ENCODE data around the gene DPH6.
"Not testable (repeated sequence)": the region's sequence is repeated elsewhere in the genome, so short reads cannot be mapped to it uniquely, and the experiment has no call there.

DPH6 gene

GRCh38 chr15:35443376-35443775, 102.6 kb downstream of the DPH6 start:
- no peaks in the 10 kb centered on the region for H3K27me3 ChIP-seq (ENCODE audit: control insufficient read depth, insufficient read depth, low read length)
- no peak overlapping the region for H3K27ac ChIP-seq (ENCODE audit: low read depth, low read length)
- peaks cover 2% of the 10 kb centered on the region for H3K4me1 ChIP-seq (ENCODE audit: control insufficient read depth, insufficient read depth, low read length)

GRCh38 chr15:35442742-35443141, 103.2 kb downstream of the DPH6 start:
- no peaks in the 10 kb centered on the region for H3K36me3 ChIP-seq (ENCODE audit: control insufficient read depth, insufficient read depth, low read length)
- H3K4me3 ChIP-seq (ENCODE audit: low read length) = no peak overlapping the region
- no peak overlapping the region for H3K9ac ChIP-seq (ENCODE audit: low read length)
- H3K27ac ChIP-seq (ENCODE audit: low read depth, low read length) = no peak overlapping the region
- H3K27me3 ChIP-seq (ENCODE audit: control insufficient read depth, insufficient read depth, low read length) = no peaks in the 10 kb centered on the region
- H3K4me1 ChIP-seq (ENCODE audit: control insufficient read depth, insufficient read depth, low read length) = peaks cover 2% of the 10 kb centered on the region

More at GRCh38 chr15:35443376-35443775, 102.6 kb downstream of the DPH6 start:
- Histone ChIP-seq H3K36me3 (ENCODE audit: control insufficient read depth, insufficient read depth, low read length) (no peaks in the 10 kb centered on the region), H3K4me3 (ENCODE audit: low read length) (no peak overlapping the region), H3K9ac (ENCODE audit: low read length) (no peak overlapping the region)

- not testable (repeated sequence) for H3K36me3 ChIP-seq (ENCODE audit: control insufficient read depth, insufficient read depth, low read length); H3K9ac ChIP-seq (ENCODE audit: low read length); H3K27me3 ChIP-seq (ENCODE audit: control insufficient read depth, insufficient read depth, low read length); H3K4me1 ChIP-seq (ENCODE audit: control insufficient read depth, insufficient read depth, low read length); H3K4me3 ChIP-seq (ENCODE audit: low read length); H3K27ac ChIP-seq (ENCODE audit: low read depth, low read length)
Observed at GRCh38 chr15:35441279-35441678, 104.7 kb downstream of the DPH6 start.

- Histone ChIP-seq H3K27me3 (ENCODE audit: control insufficient read depth, insufficient read depth, low read length) (no peaks in the 10 kb centered on the region), H3K4me3 (ENCODE audit: low read length) (no peak overlapping the region), H3K4me1 (ENCODE audit: control insufficient read depth, insufficient read depth, low read length) (peaks cover 2% of the 10 kb centered on the region), H3K36me3 (ENCODE audit: control insufficient read depth, insufficient read depth, low read length) (no peaks in the 10 kb centered on the region), H3K9ac (ENCODE audit: low read length) (no peak overlapping the region), H3K27ac (ENCODE audit: low read depth, low read length) (no peak overlapping the region)
Observed at GRCh38 chr15:35440265-35440664, 105.7 kb downstream of the DPH6 start.

- H3K4me1 ChIP-seq (ENCODE audit: control insufficient read depth, insufficient read depth, low read length) = peaks cover 2% of the 10 kb centered on the region
- H3K27ac ChIP-seq (ENCODE audit: low read depth, low read length) = no peak overlapping the region
- no peak overlapping the region for H3K4me3 ChIP-seq (ENCODE audit: low read length)
- no peaks in the 10 kb centered on the region for H3K36me3 ChIP-seq (ENCODE audit: control insufficient read depth, insufficient read depth, low read length)
- H3K27me3 ChIP-seq (ENCODE audit: control insufficient read depth, insufficient read depth, low read length) = no peaks in the 10 kb centered on the region
- no peak overlapping the region for H3K9ac ChIP-seq (ENCODE audit: low read length)
Observed at GRCh38 chr15:35439291-35439690, 106.7 kb downstream of the DPH6 start.

- no peaks in the 10 kb centered on the region for H3K4me1 ChIP-seq (ENCODE audit: control insufficient read depth, insufficient read depth, low read length)
- no peak overlapping the region for H3K4me3 ChIP-seq (ENCODE audit: low read length)
- no peak overlapping the region for H3K9ac ChIP-seq (ENCODE audit: low read length)
- no peaks in the 10 kb centered on the region for H3K27me3 ChIP-seq (ENCODE audit: control insufficient read depth, insufficient read depth, low read length)
- H3K36me3 ChIP-seq (ENCODE audit: control insufficient read depth, insufficient read depth, low read length) = no peaks in the 10 kb centered on the region
- no peak overlapping the region for H3K27ac ChIP-seq (ENCODE audit: low read depth, low read length)
Observed at GRCh38 chr15:35437157-35437556, 108.8 kb downstream of the DPH6 start.

- Histone ChIP-seq H3K4me3 (ENCODE audit: low read length) (no peak overlapping the region), H3K27ac (ENCODE audit: low read depth, low read length) (no peak overlapping the region), H3K9ac (ENCODE audit: low read length) (no peak overlapping the region), H3K27me3 (ENCODE audit: control insufficient read depth, insufficient read depth, low read length) (no peaks in the 10 kb centered on the region), H3K36me3 (ENCODE audit: control insufficient read depth, insufficient read depth, low read length) (no peaks in the 10 kb centered on the region), H3K4me1 (ENCODE audit: control insufficient read depth, insufficient read depth, low read length) (no peaks in the 10 kb centered on the region)
Observed at GRCh38 chr15:35436422-35436821, 109.5 kb downstream of the DPH6 start.

- Histone ChIP-seq H3K4me1 (ENCODE audit: control insufficient read depth, insufficient read depth, low read length) (no peaks in the 10 kb centered on the region), H3K36me3 (ENCODE audit: control insufficient read depth, insufficient read depth, low read length) (no peaks in the 10 kb centered on the region), H3K27me3 (ENCODE audit: control insufficient read depth, insufficient read depth, low read length) (no peaks in the 10 kb centered on the region), H3K9ac (ENCODE audit: low read length) (no peak overlapping the region), H3K4me3 (ENCODE audit: low read length) (no peak overlapping the region), H3K27ac (ENCODE audit: low read depth, low read length) (no peak overlapping the region)
Observed at GRCh38 chr15:35431281-35431680, 114.7 kb downstream of the DPH6 start.

- H3K9ac ChIP-seq (ENCODE audit: low read length) = no peak overlapping the region
- H3K36me3 ChIP-seq (ENCODE audit: control insufficient read depth, insufficient read depth, low read length) = no peaks in the 10 kb centered on the region
- no peaks in the 10 kb centered on the region for H3K4me1 ChIP-seq (ENCODE audit: control insufficient read depth, insufficient read depth, low read length)
- H3K4me3 ChIP-seq (ENCODE audit: low read length) = no peak overlapping the region
- no peak overlapping the region for H3K27ac ChIP-seq (ENCODE audit: low read depth, low read length)
- no peaks in the 10 kb centered on the region for H3K27me3 ChIP-seq (ENCODE audit: control insufficient read depth, insufficient read depth, low read length)
Observed at GRCh38 chr15:35430301-35430700, 115.7 kb downstream of the DPH6 start.

GRCh38 chr15:35427496-35427895, 118.5 kb downstream of the DPH6 start:
- H3K27ac ChIP-seq (ENCODE audit: low read depth, low read length) = no peak overlapping the region
- H3K4me3 ChIP-seq (ENCODE audit: low read length) = no peak overlapping the region
- H3K9ac ChIP-seq (ENCODE audit: low read length) = no peak overlapping the region
- no peaks in the 10 kb centered on the region for H3K4me1 ChIP-seq (ENCODE audit: control insufficient read depth, insufficient read depth, low read length)
- no peaks in the 10 kb centered on the region for H3K27me3 ChIP-seq (ENCODE audit: control insufficient read depth, insufficient read depth, low read length)
- H3K36me3 ChIP-seq (ENCODE audit: control insufficient read depth, insufficient read depth, low read length) = no peaks in the 10 kb centered on the region

- Histone ChIP-seq H3K36me3 (ENCODE audit: control insufficient read depth, insufficient read depth, low read length) (no peaks in the 10 kb centered on the region), H3K4me3 (ENCODE audit: low read length) (no peak overlapping the region), H3K27ac (ENCODE audit: low read depth, low read length) (no peak overlapping the region), H3K4me1 (ENCODE audit: control insufficient read depth, insufficient read depth, low read length) (no peaks in the 10 kb centered on the region), H3K27me3 (ENCODE audit: control insufficient read depth, insufficient read depth, low read length) (no peaks in the 10 kb centered on the region), H3K9ac (ENCODE audit: low read length) (no peak overlapping the region)
Observed at GRCh38 chr15:35427091-35427490, 118.9 kb downstream of the DPH6 start.

GRCh38 chr15:35410775-35411174, 135.2 kb downstream of the DPH6 start:
- Histone ChIP-seq H3K36me3 (ENCODE audit: control insufficient read depth, insufficient read depth, low read length) (no peaks in the 10 kb centered on the region), H3K9ac (ENCODE audit: low read length) (no peak overlapping the region), H3K27ac (ENCODE audit: low read depth, low read length) (no peak overlapping the region), H3K4me1 (ENCODE audit: control insufficient read depth, insufficient read depth, low read length) (no peaks in the 10 kb centered on the region), H3K4me3 (ENCODE audit: low read length) (no peak overlapping the region), H3K27me3 (ENCODE audit: control insufficient read depth, insufficient read depth, low read length) (no peaks in the 10 kb centered on the region)

- H3K9ac ChIP-seq (ENCODE audit: low read length) = no peak overlapping the region
- no peak overlapping the region for H3K27ac ChIP-seq (ENCODE audit: low read depth, low read length)
- no peak overlapping the region for H3K4me3 ChIP-seq (ENCODE audit: low read length)
- no peaks in the 10 kb centered on the region for H3K4me1 ChIP-seq (ENCODE audit: control insufficient read depth, insufficient read depth, low read length)
- H3K27me3 ChIP-seq (ENCODE audit: control insufficient read depth, insufficient read depth, low read length) = no peaks in the 10 kb centered on the region
- H3K36me3 ChIP-seq (ENCODE audit: control insufficient read depth, insufficient read depth, low read length) = no peaks in the 10 kb centered on the region
Observed at GRCh38 chr15:35399901-35400300, 146.1 kb downstream of the DPH6 start.

Data from rectal smooth muscle tissue (tissue), 1 donor.